HG02610 (cell line): ENCODE data around the gene TOP2A.

Experiments used
- ATAC-seq: cut with Tn5 transposase; IDR thresholded peaks from one replicate; pipeline ENCODE4 v1.9.1; 2021; ENCODE audit warnings: mild to moderate bottlenecking, moderate library complexity; ENCODE audit not compliant: unreplicated experiment

The TOP2A gene

GRCh38 chr17:40452921-40453378 lies 35.3 kb upstream of the TOP2A start:
- no peak for ATAC-seq

GRCh38 chr17:40452216-40452787 lies 34.6 kb upstream of the TOP2A start:
- no peak for ATAC-seq

DNA sequence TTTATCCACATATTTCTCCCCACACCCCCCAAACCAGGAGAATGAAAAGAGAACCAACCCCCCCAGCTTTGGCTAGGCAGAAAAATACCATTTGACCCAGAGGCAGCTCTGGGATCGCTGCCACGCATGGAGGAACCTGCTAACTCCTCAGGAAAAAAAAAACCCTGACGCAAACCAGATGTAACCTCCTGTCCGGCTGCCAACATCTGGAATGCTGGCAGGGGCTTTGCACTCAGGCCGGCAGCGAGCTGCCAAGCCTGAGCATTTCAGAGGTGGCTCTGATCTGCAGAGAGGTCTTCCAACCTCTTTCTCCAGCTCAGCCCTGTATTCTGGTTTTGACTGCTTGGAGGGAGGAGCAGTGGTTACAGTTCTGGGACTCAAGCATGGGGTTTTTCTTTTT lies 33.7 kb upstream of the TOP2A start:
- ATAC-seq, result no peak

- no peak for ATAC-seq
Observed at GRCh38 chr17:40450175-40450574, 32.5 kb upstream of the TOP2A start.

GRCh38 chr17:40448639-40449261 lies 31.1 kb upstream of the TOP2A start:
- ATAC-seq, result no peak

- no peak for ATAC-seq
Observed at GRCh38 chr17:40448213-40448638, 30.5 kb upstream of the TOP2A start.

- ATAC-seq, result no peak
Observed at GRCh38 chr17:40447806-40448205, 30.1 kb upstream of the TOP2A start.

GRCh38 chr17:40447148-40447644 lies 29.5 kb upstream of the TOP2A start:
- no peak for ATAC-seq

DNA sequence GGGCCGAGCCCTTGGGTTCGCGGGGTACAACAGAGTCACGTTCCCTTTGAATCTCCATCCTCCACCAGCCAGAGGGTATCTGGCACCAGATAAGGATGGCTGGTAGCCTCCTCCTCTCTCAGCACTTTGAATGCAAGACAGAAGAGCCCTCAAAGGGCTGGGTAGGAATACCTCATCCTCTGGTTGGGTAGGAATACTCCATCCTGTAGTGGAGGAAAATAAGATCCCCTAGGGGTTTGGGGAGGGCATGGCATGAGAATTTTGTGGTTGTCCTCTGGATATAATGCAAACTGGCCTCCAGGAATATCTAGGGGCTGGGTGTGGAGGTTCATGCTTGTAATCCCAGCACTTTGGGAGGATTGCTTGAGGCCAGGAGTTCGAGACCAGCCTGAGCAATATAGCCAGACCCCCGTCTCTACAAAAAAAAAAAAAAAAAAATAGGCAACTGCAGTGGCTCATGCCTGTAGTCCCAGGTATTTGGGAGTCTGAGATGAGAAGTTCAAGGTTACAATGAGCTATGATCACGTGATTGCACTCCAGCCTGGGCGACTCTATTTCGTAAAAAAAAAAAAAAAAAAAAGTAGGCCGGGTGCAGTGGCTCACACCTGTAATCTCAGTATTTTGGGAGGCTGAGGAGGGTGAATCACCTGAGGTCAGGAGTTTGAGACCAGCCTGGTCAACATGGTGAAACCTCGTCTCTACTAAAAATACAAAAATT lies 28.2 kb upstream of the TOP2A start:
- ATAC-seq, result no peak

- no peak for ATAC-seq
Observed at GRCh38 chr17:40443988-40444899, 26.5 kb upstream of the TOP2A start.

GRCh38 chr17:40443196-40443987 lies 25.7 kb upstream of the TOP2A start, which contains the start of gene IGFBP4:
Gene IGFBP4 (plus strand): TSS chr17:40443450. CDS start chr17:40443736, 286 bp downstream.
- no peak for ATAC-seq

GRCh38 chr17:40442392-40443195 lies 24.9 kb upstream of the TOP2A start:
- ATAC-seq, result no peak

- no peak for ATAC-seq
Observed at GRCh38 chr17:40440166-40440565, 22.5 kb upstream of the TOP2A start.

DNA sequence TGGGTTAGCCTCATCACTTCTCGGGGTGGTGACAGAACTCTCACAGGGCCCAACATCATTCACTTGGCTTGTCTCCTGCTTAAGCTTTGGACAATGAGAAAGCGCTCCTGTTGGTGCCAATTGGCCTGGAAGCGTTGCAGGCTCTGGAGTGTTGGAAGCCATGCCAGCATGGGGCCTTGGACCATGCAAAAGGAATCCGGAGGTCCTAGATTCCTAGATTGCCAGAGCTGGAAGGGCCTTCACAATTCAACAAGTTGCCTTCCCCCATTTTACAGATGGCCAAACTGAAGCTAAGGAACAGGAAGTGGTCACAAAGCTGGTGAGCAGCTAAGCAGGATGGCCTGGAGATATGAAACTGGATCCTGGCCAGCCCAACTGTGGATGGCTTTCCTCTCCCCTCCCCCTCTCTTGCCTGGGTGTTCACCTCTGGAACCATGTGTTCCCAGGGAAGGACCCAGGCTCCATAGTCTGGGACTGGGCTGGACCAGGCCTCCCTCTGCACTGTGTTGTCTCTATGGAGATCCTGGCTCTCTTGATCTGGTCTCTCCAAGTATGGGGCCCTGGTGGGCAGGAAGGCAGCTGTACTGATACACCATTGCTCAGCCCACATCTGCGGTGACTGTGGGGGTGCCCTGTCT lies 19.5 kb upstream of the TOP2A start:
- ATAC-seq, result no peak

DNA sequence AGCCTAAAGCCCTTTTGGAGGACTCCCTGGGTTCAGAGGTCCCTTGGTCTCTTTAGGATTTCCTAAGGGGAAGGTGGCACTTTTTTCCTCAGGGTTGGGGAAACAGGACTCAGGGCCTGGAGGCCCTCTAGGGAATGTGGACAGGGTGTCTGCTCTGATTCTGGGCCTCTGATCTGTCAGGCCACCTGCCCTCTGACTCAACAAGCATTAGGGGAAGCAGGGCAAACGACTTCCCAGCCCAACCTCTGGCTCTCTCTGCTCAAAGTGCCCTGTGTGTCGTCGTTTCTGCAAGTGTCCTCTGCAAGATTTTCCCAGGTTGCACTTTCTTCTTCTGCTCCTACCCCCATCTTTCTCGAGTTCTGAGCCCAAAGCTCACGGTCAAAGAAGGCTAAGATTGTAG lies 18.9 kb upstream of the TOP2A start:
- no peak for ATAC-seq

DNA sequence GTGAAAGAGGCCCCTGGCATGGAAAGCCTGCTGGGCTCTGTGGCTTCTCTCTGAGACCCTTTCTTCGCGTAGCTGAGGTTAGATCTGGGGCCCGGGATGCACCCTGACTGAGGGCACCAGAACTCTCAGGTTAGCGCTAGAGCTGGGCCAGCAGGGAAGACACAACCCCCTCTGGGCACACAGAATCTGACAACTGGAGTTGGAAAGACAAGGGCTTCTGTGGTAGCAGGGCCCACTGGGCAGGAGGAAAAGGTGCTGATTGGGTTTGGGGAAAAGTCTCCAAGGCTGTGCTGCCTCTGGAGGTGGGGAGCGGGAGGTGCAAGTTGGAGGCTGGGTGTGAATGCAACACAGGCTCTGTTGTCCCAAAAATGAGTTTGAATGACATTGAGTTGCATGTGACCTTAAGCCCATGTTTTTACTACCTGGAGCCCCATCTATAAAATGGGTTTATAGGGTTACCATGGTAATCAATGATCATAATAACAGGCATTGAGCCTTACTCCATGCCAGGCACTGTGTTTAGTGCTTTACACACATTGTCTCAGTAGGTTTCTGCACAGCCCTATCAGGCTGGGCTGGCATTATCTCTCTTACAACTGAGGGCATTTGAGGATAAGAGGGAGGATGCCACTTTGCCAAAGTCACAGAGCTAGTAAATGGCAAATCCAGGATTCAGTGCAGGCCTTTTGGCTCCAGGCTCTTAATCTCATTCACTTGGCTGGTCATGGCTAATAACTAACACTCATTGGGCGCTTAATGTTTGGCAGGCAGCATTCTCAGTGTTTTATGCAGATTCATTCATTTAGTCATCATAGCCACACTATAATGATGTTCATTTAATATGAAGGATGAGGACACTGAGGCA lies 16.1 kb upstream of the TOP2A start:
- ATAC-seq, result no peak

DNA sequence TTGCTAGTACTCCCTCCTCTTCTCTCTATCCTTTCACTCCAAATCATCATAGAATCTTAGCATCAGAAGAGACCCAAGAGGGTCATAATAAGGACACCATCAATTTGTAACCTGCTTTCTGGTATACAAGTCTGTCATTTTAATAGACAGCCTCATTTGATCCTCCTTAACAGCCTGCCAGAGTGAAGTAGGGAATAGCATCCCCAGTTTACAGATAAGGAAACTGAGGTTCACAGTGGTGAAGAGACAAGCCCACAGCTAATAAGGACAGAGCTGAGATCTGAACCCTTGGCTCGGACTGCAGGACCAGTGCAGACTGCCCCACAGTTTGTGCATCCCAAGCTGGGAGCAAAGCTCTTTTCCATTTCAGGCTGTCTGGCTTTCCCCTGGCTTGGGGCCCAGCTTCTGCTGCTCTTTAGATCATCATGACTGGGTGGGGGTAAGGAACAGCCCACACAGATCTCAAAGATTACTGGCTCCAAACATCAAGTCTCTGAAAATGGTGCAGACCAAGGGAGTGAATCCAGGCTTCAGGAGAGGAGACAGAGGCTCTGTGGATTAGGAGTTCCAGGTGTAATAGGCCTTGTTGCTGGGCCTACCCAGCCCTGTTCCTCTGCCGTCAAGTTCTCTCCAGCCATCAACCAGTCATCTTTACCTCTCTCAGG lies 15.3 kb upstream of the TOP2A start:
- no peak for ATAC-seq
